Liver (tissue), 9 donors: ENCODE data around the gene TPST1. TPM values are rescaled to one million over a fixed set of nuclear protein-coding genes. Genes with fewer than 3 reads are reported as not detected.

Experiments
- DNase-seq: peaks from one replicate; pipeline ENCODE4 v3.0.0-alpha.2; 2017; ENCODE audit warnings: low spot score
- H3K27ac ChIP-seq, 2 donors: one replicate each; pipeline ENCODE4 v1.7.0; 2013; ENCODE audit warnings: inconsistent platforms in 2 of 2, low read length in 2 of 2, control low read depth in 1 of 2, low read depth in 1 of 2, mild to moderate bottlenecking in 1 of 2
- H3K27me3 ChIP-seq, 4 donors: one replicate each; pipeline versions ENCODE4 v1.6.1 to v1.7.0; 2013; ENCODE audit warnings: low read length in 3 of 4, inconsistent platforms in 1 of 4, mild to moderate bottlenecking in 1 of 4, moderate library complexity in 1 of 4; ENCODE audit not compliant: control insufficient read depth in 4 of 4, insufficient read depth in 4 of 4
- H3K36me3 ChIP-seq, 4 donors: one replicate each; pipeline versions ENCODE4 v1.6.1 to v1.7.0; 2013; ENCODE audit warnings: low read length in 3 of 4, mild to moderate bottlenecking in 3 of 4, low read depth in 1 of 4, moderate library complexity in 1 of 4; ENCODE audit not compliant: control insufficient read depth in 4 of 4, insufficient read depth in 3 of 4
- H3K4me1 ChIP-seq, 4 donors: one replicate each; pipeline versions ENCODE4 v1.6.1 to v1.7.0; 2013; ENCODE audit warnings: low read length in 3 of 4, mild to moderate bottlenecking in 3 of 4, moderate library complexity in 1 of 4; ENCODE audit not compliant: control insufficient read depth in 4 of 4, insufficient read depth in 4 of 4
- H3K4me3 ChIP-seq, 3 donors: one replicate each; pipeline versions ENCODE4 v1.6.1 to v1.7.0; 2013; ENCODE audit warnings: low read length in 3 of 3, control low read depth in 1 of 3, low read depth in 1 of 3, mild to moderate bottlenecking in 1 of 3
- H3K9ac ChIP-seq, 2 donors: one replicate each; pipeline ENCODE4 v1.7.0; 2013; ENCODE audit warnings: low read length in 2 of 2, mild to moderate bottlenecking in 2 of 2, moderate library complexity in 2 of 2, control low read depth in 1 of 2, low read depth in 1 of 2
- H3K9me3 ChIP-seq, 4 donors: one replicate each; pipeline versions ENCODE4 v1.6.1 to v1.7.0; 2013; ENCODE audit warnings: low read length in 3 of 4; ENCODE audit not compliant: control insufficient read depth in 4 of 4
- EGR1 ChIP-seq, 2 donors: IDR thresholded peaks; 2 replicates each; pipeline ENCODE4 v1.6.1; 2016 to 2018; ENCODE audit warnings: antibody characterized with exemption in 2 of 2, low read depth in 2 of 2
- FOXA1 ChIP-seq: IDR thresholded peaks from 2 replicates; pipeline ENCODE4 v1.6.1; 2016; ENCODE audit warnings: antibody characterized with exemption
- FOXA2 ChIP-seq: IDR thresholded peaks from 2 replicates; pipeline ENCODE4 v1.6.1; 2016; ENCODE audit warnings: antibody characterized with exemption
- GABPA ChIP-seq, 2 donors: IDR thresholded peaks in 1 of 2; conservative IDR thresholded peaks in 1 of 2; 2 replicates each; pipeline ENCODE4 v1.6.1; 2016; ENCODE audit warnings: antibody characterized with exemption in 2 of 2, mild to moderate bottlenecking in 1 of 2, moderate library complexity in 1 of 2
- HNF4A ChIP-seq, 2 donors: conservative IDR thresholded peaks; 2 replicates each; pipeline ENCODE4 v1.6.1; 2016; ENCODE audit warnings: antibody characterized with exemption in 2 of 2, mild to moderate bottlenecking in 2 of 2
- HNF4G ChIP-seq: IDR thresholded peaks from 2 replicates; pipeline ENCODE4 v1.6.1; 2016; ENCODE audit warnings: antibody characterized with exemption
- JUND ChIP-seq, 2 donors: IDR thresholded peaks; 2 replicates each; pipeline ENCODE4 v1.6.1; 2016; ENCODE audit warnings: antibody characterized with exemption in 2 of 2
- NR2F2 ChIP-seq: IDR thresholded peaks from 2 replicates; pipeline ENCODE4 v1.6.1; 2016; ENCODE audit warnings: antibody characterized with exemption
- RAD21 ChIP-seq, 2 donors: IDR thresholded peaks; 2 replicates each; pipeline ENCODE4 v1.6.1; 2016; ENCODE audit warnings: antibody characterized with exemption in 2 of 2, mild to moderate bottlenecking in 2 of 2
- RXRA ChIP-seq, 2 donors: IDR thresholded peaks; 2 replicates each; pipeline ENCODE4 v1.6.1; 2017 to 2018; ENCODE audit warnings: antibody characterized with exemption in 2 of 2, mild to moderate bottlenecking in 1 of 2
- SP1 ChIP-seq: IDR thresholded peaks from 2 replicates; pipeline ENCODE4 v1.6.1; 2018; ENCODE audit warnings: antibody characterized with exemption, mild to moderate bottlenecking
- TAF1 ChIP-seq: conservative IDR thresholded peaks from 2 replicates; pipeline ENCODE4 v1.6.1; 2016; ENCODE audit warnings: antibody characterized with exemption, mild to moderate bottlenecking
- YY1 ChIP-seq: IDR thresholded peaks from 2 replicates; pipeline ENCODE4 v1.6.1; 2016; ENCODE audit warnings: antibody characterized with exemption, mild to moderate bottlenecking
- WGBS: extraction: QIAGEN DNeasy Blood & Tissue Kit; methylation state at CpG from one replicate; pipeline ENCODE4 v1.1.7; 2013; 5-methylcytosine and 5-hydroxymethylcytosine counted together
- polyA plus RNA-seq, 2 donors: library from polyadenylated mRNA; stranded (reverse) in 1 of 2; unstranded in 1 of 2; fragments of 200-250 nt in 1 of 2; fragments of >200 nt in 1 of 2; fragmentation: Nextera tagmentation in 1 of 2; extraction: Ambion mirVana in 1 of 2; gene quantifications; one replicate each; pipeline versions ENCODE4 v1.2.1 to v1.2.3, GENCODE V29; 2013 to 2015
- total RNA-seq, 2 donors: library from RNA; depleted of rRNA; stranded (reverse); fragments of >200 nt; gene quantifications; one replicate each; pipeline ENCODE4 v1.2.3, GENCODE V29; 2014
- TF ChIP-seq, protein P1 (sequence below): IDR thresholded peaks from 2 replicates; pipeline ENCODE4 v1.6.1; 2016; ENCODE audit warnings: antibody characterized with exemption
- TF ChIP-seq, protein P2 (sequence below): IDR thresholded peaks from 2 replicates; pipeline ENCODE4 v1.6.1; 2016; ENCODE audit warnings: antibody characterized with exemption, mild to moderate bottlenecking
- TF ChIP-seq, protein P3 (sequence below): IDR thresholded peaks from 2 replicates; pipeline ENCODE4 v1.6.1; 2016; ENCODE audit warnings: antibody characterized with exemption
- TF ChIP-seq, protein P4 (sequence below): IDR thresholded peaks from 2 replicates; pipeline ENCODE4 v1.6.1; 2016; ENCODE audit warnings: antibody characterized with exemption
- TF ChIP-seq, protein P5 (sequence below): fragments of 150-350 bp; IDR thresholded peaks from 2 replicates; pipeline ENCODE4 v1.5.1; 2017; ENCODE audit warnings: improper control_type of control experiment, low read depth, low read length; ENCODE audit not compliant: missing input control
- donor health status: healthy.
- donor health status: healthy.
- donor health status: healthy.
- donor health status: healthy.
- donor health status: healthy.

TPST1 gene
- total and polyA plus RNA-seq, 4 donors, result 23.8 to 62.5 (median 25.7) TPM

DNA sequence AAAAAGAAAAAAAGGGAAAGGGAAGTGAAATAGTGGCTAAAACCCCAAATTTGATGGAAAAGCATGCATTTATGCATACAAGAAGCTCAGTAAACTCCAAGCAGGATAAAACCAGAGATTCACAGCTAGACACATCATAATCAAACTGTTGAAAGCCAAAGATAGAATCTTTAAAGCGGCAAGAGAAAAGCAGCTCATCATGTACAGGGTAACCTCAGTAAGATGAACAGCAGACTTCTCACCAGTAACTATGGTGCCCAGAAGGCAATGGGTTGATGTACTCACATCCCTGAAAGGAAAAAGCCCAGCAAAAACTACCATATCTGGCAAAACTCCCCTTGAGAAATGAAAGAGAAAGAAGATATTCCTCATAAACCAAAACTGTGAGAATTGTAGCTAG, 60.4 kb downstream of the TPST1 start:
- Histone ChIP-seq H3K9ac (no peak overlapping the region), H3K36me3 (peaks cover 0 to 11% (median 4%) of the 10 kb centered on the region in 4 donors), H3K4me3 (peak overlapping the region in 1 of 3 donors; percentile 37), H3K27me3 (no peaks in the 10 kb centered on the region), H3K27ac (no peak overlapping the region), H3K4me1 (peaks cover 0 to 6% (median 1%) of the 10 kb centered on the region in 4 donors), H3K9me3 (peaks cover 6 to 21% (median 12%) of the 10 kb centered on the region in 4 donors)
- no peak for DNase-seq
- no peak for TF ChIP-seq JUND (IDR thresholded peaks at IDR 0.05)
- no peak for TF ChIP-seq SP1
- TF ChIP-seq, protein P1, sequence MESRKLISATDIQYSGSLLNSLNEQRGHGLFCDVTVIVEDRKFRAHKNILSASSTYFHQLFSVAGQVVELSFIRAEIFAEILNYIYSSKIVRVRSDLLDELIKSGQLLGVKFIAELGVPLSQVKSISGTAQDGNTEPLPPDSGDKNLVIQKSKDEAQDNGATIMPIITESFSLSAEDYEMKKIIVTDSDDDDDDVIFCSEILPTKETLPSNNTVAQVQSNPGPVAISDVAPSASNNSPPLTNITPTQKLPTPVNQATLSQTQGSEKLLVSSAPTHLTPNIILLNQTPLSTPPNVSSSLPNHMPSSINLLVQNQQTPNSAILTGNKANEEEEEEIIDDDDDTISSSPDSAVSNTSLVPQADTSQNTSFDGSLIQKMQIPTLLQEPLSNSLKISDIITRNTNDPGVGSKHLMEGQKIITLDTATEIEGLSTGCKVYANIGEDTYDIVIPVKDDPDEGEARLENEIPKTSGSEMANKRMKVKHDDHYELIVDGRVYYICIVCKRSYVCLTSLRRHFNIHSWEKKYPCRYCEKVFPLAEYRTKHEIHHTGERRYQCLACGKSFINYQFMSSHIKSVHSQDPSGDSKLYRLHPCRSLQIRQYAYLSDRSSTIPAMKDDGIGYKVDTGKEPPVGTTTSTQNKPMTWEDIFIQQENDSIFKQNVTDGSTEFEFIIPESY, result no peak
- TF ChIP-seq HNF4G, result no peak
- TF ChIP-seq RXRA (IDR thresholded peaks at IDR 0.05), result no peak
- TF ChIP-seq FOXA2, result no peak
- TF ChIP-seq FOXA1, result no peak
- no peak for TF ChIP-seq HNF4A (conservative IDR thresholded peaks at IDR 0.05)
- TF ChIP-seq TAF1, result no peak
- TF ChIP-seq, protein P2, sequence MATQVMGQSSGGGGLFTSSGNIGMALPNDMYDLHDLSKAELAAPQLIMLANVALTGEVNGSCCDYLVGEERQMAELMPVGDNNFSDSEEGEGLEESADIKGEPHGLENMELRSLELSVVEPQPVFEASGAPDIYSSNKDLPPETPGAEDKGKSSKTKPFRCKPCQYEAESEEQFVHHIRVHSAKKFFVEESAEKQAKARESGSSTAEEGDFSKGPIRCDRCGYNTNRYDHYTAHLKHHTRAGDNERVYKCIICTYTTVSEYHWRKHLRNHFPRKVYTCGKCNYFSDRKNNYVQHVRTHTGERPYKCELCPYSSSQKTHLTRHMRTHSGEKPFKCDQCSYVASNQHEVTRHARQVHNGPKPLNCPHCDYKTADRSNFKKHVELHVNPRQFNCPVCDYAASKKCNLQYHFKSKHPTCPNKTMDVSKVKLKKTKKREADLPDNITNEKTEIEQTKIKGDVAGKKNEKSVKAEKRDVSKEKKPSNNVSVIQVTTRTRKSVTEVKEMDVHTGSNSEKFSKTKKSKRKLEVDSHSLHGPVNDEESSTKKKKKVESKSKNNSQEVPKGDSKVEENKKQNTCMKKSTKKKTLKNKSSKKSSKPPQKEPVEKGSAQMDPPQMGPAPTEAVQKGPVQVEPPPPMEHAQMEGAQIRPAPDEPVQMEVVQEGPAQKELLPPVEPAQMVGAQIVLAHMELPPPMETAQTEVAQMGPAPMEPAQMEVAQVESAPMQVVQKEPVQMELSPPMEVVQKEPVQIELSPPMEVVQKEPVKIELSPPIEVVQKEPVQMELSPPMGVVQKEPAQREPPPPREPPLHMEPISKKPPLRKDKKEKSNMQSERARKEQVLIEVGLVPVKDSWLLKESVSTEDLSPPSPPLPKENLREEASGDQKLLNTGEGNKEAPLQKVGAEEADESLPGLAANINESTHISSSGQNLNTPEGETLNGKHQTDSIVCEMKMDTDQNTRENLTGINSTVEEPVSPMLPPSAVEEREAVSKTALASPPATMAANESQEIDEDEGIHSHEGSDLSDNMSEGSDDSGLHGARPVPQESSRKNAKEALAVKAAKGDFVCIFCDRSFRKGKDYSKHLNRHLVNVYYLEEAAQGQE, result no peak
- no peak for TF ChIP-seq NR2F2
- no peak for TF ChIP-seq EGR1 (IDR thresholded peaks at IDR 0.05; ENCODE audit: low read depth in 2 of 2)
- TF ChIP-seq, protein P3, sequence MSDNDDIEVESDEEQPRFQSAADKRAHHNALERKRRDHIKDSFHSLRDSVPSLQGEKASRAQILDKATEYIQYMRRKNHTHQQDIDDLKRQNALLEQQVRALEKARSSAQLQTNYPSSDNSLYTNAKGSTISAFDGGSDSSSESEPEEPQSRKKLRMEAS, result no peak
- TF ChIP-seq RAD21 (IDR thresholded peaks at IDR 0.05), result no peak
- TF ChIP-seq YY1, result no peak
- TF ChIP-seq, protein P4, sequence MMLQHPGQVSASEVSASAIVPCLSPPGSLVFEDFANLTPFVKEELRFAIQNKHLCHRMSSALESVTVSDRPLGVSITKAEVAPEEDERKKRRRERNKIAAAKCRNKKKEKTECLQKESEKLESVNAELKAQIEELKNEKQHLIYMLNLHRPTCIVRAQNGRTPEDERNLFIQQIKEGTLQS, result no peak
- TF ChIP-seq, protein P5, sequence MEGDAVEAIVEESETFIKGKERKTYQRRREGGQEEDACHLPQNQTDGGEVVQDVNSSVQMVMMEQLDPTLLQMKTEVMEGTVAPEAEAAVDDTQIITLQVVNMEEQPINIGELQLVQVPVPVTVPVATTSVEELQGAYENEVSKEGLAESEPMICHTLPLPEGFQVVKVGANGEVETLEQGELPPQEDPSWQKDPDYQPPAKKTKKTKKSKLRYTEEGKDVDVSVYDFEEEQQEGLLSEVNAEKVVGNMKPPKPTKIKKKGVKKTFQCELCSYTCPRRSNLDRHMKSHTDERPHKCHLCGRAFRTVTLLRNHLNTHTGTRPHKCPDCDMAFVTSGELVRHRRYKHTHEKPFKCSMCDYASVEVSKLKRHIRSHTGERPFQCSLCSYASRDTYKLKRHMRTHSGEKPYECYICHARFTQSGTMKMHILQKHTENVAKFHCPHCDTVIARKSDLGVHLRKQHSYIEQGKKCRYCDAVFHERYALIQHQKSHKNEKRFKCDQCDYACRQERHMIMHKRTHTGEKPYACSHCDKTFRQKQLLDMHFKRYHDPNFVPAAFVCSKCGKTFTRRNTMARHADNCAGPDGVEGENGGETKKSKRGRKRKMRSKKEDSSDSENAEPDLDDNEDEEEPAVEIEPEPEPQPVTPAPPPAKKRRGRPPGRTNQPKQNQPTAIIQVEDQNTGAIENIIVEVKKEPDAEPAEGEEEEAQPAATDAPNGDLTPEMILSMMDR, result no peak
- no peak for TF ChIP-seq GABPA (IDR thresholded peaks at IDR 0.05 in 1 of 2, conservative IDR thresholded peaks at IDR 0.05 in 1 of 2)
- WGBS, result 97% methylated on average over 1 of the region's 1 CpG
